GM12873 (cell line): Measurements from ENCODE around the gene LIN28B.

ENCODE experiments used
- CTCF ChIP-seq: IDR thresholded peaks from 2 replicates; pipeline ENCODE4 v1.5.1; 2012; ENCODE audit warnings: low read depth, mild to moderate bottlenecking, moderate library complexity, low read length, control low read depth; ENCODE audit not compliant: insufficient read depth; ENCODE audit errors: missing control alignments

The LIN28B gene

GRCh38 chr6:104956731-104957294, at the start of gene LIN28B:
LIN28B (plus strand) TSS chr6:104957107; CDS start chr6:104957251, 144 bp downstream.
- TF ChIP-seq CTCF, result no peak

DNA sequence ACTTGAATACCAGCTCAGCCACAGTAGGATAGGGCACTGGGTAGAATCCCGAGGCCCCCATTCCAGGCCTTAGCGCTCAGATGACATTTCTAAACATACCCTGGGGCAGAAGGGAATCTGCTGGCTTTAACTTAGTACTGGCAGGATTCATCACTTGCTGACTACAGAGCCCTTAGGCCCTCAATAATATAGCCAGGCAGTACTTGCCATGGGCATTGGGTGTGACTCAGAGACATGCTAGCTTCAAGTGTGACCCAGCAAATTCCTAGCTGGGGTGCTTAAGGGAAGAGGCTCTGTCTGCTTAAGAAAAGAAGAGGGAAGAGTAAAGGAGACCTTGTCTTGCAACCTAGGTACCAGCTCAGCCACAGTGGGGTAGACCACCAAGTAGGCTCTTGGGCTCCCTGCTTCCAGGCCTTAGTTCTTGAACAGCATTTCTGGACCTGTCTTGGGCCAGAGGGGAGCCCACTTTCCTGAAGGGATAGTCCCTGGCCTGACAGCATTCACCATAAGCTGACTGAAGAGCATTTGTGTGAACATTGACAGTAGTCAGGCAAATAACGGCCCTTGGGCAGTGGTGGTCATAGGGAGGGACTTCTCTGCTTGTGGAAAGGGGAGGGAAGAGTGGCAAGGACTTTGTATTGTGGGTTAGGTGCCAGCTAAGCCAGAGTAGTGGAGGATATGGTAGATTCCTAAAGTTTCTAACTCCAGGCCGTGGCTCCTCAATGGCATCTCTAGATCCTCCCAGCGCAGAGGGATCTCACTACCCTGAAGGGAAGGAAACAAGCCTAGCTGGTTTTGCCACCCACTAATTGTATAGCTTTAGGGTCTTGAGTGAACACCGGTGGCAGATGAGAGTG, 48.6 kb upstream of the LIN28B start:
- no peak for TF ChIP-seq CTCF

DNA sequence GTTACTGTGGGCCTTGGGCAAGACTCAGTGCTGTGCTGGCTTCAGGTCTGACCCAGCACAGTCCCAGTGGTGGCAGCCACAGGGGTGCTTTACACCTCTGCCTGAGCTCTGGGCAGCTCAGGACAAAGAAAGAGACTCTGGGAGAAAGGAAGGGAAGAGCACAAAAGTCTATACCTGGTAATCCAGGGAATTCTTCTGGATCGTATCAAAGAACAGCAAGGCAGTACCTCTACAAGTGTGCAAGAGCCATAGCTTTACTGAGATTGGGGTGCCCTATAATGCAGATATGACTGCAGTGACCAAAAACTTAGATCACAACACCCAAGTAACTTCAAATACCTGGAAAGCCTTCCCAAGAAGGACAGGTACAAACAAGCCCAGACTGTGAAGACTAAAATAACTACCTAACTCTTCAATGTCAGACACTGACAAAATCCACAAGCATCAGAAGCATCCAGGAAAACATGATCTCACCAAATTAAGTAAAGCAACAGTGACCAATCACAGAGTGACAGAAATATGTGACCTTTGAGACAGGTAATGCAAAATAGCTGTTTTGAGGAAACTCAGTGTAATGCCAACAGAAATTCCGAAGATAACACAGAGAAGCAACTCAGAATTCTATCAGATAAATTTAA, 47.9 kb upstream of the LIN28B start:
- TF ChIP-seq CTCF, result no peak

GRCh38 chr6:104921896-104922295, 35.0 kb upstream of the LIN28B start:
- no peak for TF ChIP-seq CTCF

DNA sequence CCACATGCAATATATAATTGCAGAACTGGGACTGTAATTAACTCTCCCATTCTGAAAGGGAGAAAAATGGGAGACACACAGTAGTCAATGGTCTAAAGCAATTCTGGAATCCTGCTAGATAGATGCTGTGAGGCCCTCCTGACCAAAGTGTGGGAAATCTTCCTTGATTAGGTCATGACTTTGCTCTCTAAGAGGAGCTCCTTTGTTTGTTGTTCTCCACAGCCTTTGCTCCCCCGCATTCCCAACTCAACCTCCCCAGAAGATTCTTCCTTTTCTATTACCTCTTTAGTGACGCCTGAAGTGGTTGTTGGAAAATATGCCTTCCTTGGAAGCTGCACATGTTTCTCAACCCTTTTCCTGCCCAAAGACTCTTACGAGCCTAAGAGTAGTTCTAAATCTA, 28.8 kb upstream of the LIN28B start:
- no peak for TF ChIP-seq CTCF

DNA sequence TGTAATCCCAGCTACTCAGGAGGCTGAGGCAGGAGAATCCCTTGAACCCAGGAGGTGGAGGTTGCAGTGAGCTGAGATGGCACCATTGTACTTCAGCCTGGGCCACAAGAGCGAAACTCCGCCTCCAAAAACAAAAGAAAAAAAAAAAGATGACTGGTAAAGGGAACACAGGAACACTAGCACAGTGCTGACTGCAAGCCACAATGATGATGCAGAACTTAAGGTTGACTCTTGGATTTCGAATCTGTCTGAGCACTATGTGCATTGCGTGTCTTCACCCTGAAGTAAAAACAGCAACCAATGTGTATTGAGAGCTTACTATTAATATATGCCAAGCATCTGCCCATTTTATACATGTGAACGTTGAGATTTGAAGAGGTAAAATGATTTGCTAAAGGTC, 27.6 kb upstream of the LIN28B start:
- TF ChIP-seq CTCF, result no peak

DNA sequence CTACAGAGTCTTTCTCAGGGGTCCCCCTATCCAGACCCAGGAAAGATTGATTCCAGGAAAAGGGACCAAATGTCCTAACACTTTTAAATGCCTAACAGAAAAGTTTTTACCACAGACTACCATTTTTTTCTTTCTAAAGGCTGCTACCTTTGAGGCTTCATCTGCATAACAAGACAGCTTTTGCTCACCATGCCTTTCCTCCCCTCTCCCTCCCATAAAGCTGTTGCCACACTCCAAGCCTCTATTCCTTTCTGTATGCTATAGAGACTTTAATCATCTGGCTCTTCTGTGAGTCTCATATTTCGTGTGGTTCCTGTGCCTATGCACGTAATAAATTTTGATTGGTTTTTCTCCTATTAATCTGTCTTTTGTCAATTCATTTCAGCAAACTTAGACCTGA, 26.0 kb upstream of the LIN28B start:
- TF ChIP-seq CTCF, result no peak
